ENCODE measurements around the gene FUOM. TPM values are rescaled to one million over a fixed set of nuclear protein-coding genes. Genes with fewer than 3 reads are reported as not detected.
A peak's percentile ranks its signal among the peaks of the same experiment; 100 is the strongest.

The FUOM gene, protein sequence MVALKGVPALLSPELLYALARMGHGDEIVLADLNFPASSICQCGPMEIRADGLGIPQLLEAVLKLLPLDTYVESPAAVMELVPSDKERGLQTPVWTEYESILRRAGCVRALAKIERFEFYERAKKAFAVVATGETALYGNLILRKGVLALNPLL
- total RNA-seq (ENCODE audit: low replicate concordance) = 20.4 and 21.7 TPM in 2 replicates
- long read RNA-seq, partial matches to known transcripts = 0 of 1 reads
- long read RNA-seq, other reads (novel, unspliced or antisense) = 0 of 1 reads

GRCh38 chr10:133357285-133358161 lies at the start of gene FUOM:
Gene FUOM (minus strand): TSS chr10:133358019. CDS start chr10:133358007, 12 bp downstream.
- H3K27me3 Mint-ChIP-seq = no peaks in the 10 kb centered on the region
- H3K4me1 Mint-ChIP-seq (ENCODE audit: unreplicated experiment) = peaks cover 10% of the 10 kb centered on the region
- no peak within 1 kb of the TSS for H3K27ac Mint-ChIP-seq
- peak within 1 kb of the TSS; percentile 82 for H3K4me3 Mint-ChIP-seq
- no peak for DNase-seq (ENCODE audit: extremely low spot score, unreplicated experiment)
- TF ChIP-seq CTCF (conservative IDR thresholded peaks at IDR 0.05) = no peak
- peaks cover 10% of the 10 kb centered on the region for H3K36me3 Mint-ChIP-seq
- no peaks in the 10 kb centered on the region for H3K9me3 Mint-ChIP-seq

DNA sequence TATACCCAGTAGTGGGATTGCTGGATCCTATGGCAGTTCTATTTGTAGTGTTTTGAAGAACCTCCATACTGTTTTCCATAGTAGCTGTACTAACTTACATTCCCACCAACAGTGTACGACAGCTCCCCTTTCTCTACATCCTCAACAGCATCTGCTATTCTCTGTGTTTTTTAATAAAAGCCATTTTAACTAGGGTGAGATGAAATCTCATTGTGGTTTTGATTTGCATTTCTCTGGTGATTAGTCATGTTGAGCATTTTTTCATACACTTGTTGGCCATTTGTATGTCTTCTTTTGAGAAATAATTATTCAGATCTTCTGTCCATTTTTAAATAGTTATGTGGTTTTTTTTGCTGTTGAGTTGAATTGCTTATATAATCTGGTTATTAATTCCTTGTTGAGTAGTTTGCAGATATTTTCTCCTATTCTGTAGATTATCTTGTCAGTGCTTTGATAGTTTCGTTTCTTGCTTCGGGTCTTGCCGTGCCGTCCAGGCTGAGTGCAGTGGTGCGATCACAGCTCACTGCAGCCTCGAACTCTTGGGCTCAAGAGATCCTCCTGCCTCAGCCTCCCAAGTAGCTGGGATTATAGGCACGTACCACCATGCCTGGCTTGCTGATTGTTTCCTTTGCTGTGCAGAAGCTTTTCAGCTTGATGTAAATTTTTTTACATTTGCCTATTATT lies 48.2 kb upstream of the FUOM start:
- Mint-ChIP-seq H3K27ac (no peak overlapping the region), H3K4me3 (no peak overlapping the region), H3K27me3 (no peaks in the 10 kb centered on the region), H3K36me3 (peaks cover 74% of the 10 kb centered on the region), H3K4me1 (ENCODE audit: unreplicated experiment) (peaks cover 5% of the 10 kb centered on the region), H3K9me3 (no peaks in the 10 kb centered on the region)
- no peak for DNase-seq (ENCODE audit: extremely low spot score, unreplicated experiment)
- TF ChIP-seq CTCF (conservative IDR thresholded peaks at IDR 0.05) = no peak

GRCh38 chr10:133405272-133405671 lies 47.5 kb upstream of the FUOM start:
- no peak overlapping the region for H3K4me3 Mint-ChIP-seq
- no peak for TF ChIP-seq CTCF (conservative IDR thresholded peaks at IDR 0.05)
- H3K36me3 Mint-ChIP-seq = peaks cover 67% of the 10 kb centered on the region
- H3K4me1 Mint-ChIP-seq (ENCODE audit: unreplicated experiment) = peaks cover 5% of the 10 kb centered on the region
- no peaks in the 10 kb centered on the region for H3K9me3 Mint-ChIP-seq
- no peaks in the 10 kb centered on the region for H3K27me3 Mint-ChIP-seq
- no peak overlapping the region for H3K27ac Mint-ChIP-seq
- DNase-seq (ENCODE audit: extremely low spot score, unreplicated experiment) = no peak

DNA sequence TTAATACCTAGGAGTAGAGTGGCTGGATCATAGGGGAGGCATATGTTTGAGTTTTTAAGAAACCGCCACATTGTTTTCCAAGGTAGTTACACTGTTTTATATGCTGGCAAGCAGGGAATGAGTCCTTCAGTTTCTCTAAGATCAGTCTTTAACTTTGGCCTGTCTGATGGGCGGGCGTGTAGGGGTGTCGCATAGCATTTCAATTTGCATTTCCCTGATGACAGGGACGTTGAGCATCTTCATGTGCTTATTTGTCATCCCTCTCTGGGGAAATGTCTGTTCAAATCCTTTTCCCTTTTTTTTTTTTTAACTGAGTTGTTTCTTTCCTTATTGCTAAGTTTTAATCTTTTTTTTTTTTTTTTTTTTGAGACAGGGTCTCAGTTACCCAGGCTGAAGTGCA lies 46.0 kb upstream of the FUOM start:
- no peak overlapping the region for H3K27ac Mint-ChIP-seq
- H3K27me3 Mint-ChIP-seq = no peaks in the 10 kb centered on the region
- peaks cover 5% of the 10 kb centered on the region for H3K4me1 Mint-ChIP-seq (ENCODE audit: unreplicated experiment)
- TF ChIP-seq CTCF (conservative IDR thresholded peaks at IDR 0.05) = no peak
- peaks cover 54% of the 10 kb centered on the region for H3K36me3 Mint-ChIP-seq
- DNase-seq (ENCODE audit: extremely low spot score, unreplicated experiment) = no peak
- no peaks in the 10 kb centered on the region for H3K9me3 Mint-ChIP-seq
- H3K4me3 Mint-ChIP-seq = no peak overlapping the region

DNA sequence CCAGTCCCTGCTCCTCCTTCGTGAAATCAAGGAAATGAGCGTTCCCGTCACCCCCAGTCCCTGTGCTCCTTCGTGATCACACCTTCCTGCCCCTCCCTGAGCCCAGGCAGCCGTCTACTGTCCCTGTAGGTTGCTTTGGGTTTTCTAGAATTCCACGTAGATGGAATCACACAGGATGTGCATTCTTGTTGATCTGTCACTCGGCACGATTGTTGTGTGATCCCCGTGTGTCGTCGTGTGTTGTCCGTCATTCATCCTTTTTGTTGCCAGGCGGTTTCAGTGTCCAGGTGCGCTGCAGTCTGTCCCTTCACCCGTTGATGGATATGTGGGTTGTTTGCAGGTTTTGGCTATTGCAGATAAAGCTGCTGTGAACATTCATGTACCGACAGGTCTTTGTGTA lies 45.5 kb upstream of the FUOM start:
- H3K4me1 Mint-ChIP-seq (ENCODE audit: unreplicated experiment) = peaks cover 5% of the 10 kb centered on the region
- H3K9me3 Mint-ChIP-seq = no peaks in the 10 kb centered on the region
- no peak for TF ChIP-seq CTCF (conservative IDR thresholded peaks at IDR 0.05)
- H3K27me3 Mint-ChIP-seq = no peaks in the 10 kb centered on the region
- peaks cover 49% of the 10 kb centered on the region for H3K36me3 Mint-ChIP-seq
- H3K27ac Mint-ChIP-seq = no peak overlapping the region
- peak; percentile 39 for DNase-seq (ENCODE audit: extremely low spot score, unreplicated experiment)
- H3K4me3 Mint-ChIP-seq = no peak overlapping the region

Measured in type B pancreatic cell (in vitro differentiated cells).